Right hindlimb (tissue), 1 donor: ENCODE results near the gene EEIG1.

ENCODE experiments used
- DNase-seq: peaks from one replicate; pipeline ENCODE4 v3.0.0-alpha.2; 2018

The EEIG1 gene

GRCh38 chr9:127937388-127938297, 43.1 kb downstream of the EEIG1 start, which contains the start of gene DPM2:
TSS of gene DPM2 (minus strand) at chr9:127937854. CDS start at chr9:127937820, 34 bp downstream.
- peak; percentile 93 for DNase-seq

- DNase-seq = no peak
These were observed 43.8 kb downstream of the EEIG1 start for GRCh38 chr9:127937056-127937387.

- no peak for DNase-seq
These were observed 44.4 kb downstream of the EEIG1 start for GRCh38 chr9:127936347-127936852.

- DNase-seq = no peak
These were observed 45.0 kb downstream of the EEIG1 start for GRCh38 chr9:127935765-127936221.

GRCh38 chr9:127934986-127935385, 45.8 kb downstream of the EEIG1 start:
- DNase-seq = no peak

GRCh38 chr9:127934248-127934647, 46.5 kb downstream of the EEIG1 start:
- no peak for DNase-seq

- no peak for DNase-seq
These were observed 49.5 kb downstream of the EEIG1 start for GRCh38 chr9:127931092-127931881.
